Kidney capillary endothelial cell (primary cell): ENCODE measurements around the gene BYSL.

Experiments
- DNase-seq: peaks from one replicate; pipeline ENCODE4 v3.0.0-alpha.2; 2018; ENCODE audit warnings: low spot score

BYSL gene

GRCh38 chr6:41976794-41977484 is 55.6 kb downstream of the BYSL start:
- DNase-seq = no peak
